ENCODE data around the gene MAPKAP1.

GRCh38 chr9:125620216-125620615 is 86.8 kb downstream of the MAPKAP1 start:
- TF ChIP-seq CTCF (IDR thresholded peaks at IDR 0.05) (no peak), POLR2A (IDR thresholded peaks at IDR 0.05) (no peak), POLR2AphosphoS5 (IDR thresholded peaks at IDR 0.05; ENCODE audit: insufficient read depth in 1 of 2, low read depth in 1 of 2) (no peak)

All from vagina (tissue), 2 donors.